NCI-H345 treated with DMSO at 0.1 percent for 48 hours (cell line): ENCODE results near the gene ASCL2.

Source experiments
- DNase-seq: peaks from one replicate; lab custom pipeline; 2025; ENCODE audit not compliant: unreplicated experiment; lab: John Stamatoyannopoulos, UW

The ASCL2 gene

DNA sequence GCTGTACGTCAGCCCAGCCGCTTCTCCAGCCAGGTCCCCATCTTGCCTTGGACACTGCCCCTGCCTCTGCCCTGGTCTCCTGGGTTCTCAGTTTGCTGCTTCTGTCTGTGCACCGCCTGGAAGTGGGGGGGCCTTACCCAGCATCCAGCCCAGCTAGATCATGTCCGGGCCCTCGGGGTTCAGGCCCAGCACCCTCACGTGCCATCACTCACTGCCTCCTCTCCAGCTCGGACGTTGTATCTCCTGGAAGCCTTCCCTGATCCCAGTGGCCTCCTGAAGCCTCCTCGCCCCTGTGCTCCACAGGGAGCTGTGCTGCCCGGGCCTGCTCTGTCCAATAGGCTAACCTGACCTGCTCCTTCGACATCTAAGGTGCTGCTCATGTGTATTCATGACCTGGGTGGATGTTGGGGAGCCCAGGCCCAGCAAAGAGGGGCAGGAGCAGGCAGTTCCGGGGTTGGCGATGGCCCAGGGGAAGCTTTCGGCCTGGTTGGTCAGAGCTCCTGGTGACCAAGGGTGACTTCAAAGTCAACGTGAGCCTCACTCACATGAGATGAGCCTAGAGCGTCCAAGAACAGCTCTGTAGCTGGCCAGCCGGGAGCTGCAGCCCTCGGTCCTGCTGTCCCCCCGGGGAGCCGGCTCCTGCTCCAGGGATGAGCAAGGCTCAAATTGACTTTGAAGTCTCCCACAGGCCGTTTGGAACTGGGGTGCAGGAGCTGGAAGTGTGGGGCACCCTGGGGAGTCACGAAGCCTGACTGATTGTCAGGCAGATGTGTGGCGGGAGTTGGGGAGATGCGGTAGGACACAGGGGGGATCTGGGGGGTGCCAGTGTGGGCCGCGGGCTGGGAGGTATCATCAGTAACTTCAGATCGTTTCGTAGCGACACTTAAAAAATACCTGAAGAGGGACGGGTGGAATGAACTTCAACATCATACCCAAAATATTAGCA is 5.2 kb upstream of the ASCL2 start:
- no peak for DNase-seq

DNA sequence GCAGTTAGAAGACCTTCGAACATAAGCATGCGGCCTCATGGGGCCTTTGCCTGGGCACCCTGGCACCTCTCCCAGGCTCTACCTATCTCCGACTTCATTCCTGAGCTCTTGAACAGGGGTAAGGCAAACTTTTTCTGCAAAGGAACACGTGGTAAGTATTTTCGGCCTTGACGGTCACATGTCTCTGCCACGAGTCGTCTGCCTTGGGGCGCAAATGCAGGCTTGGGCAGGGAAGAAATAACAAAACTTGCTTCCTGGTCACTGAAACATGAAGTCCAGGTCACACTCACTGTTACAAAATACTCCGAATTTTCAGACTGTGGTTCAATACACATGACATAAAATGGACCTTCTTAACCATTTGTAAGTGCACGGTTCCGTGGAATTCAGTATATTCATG is 3.4 kb upstream of the ASCL2 start:
- DNase-seq, result no peak

DNA sequence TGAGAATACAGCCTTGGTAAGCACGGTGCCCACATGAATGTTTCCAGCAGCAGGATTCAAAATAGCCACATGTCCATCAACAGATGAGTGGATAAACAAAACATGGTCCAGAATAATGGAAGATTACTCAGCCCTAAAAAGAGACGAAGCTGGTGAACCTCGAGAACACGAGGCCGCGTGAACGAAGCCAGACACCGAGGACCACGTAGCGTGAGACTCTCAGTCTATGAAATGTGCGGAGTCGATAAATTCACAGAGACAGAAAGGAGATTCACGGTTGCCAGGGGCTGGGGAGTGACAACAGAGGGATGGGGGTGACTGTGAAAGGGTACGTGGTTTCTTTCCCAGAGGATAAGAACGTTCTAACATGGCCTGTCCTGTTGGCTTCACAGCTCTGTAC is 2.9 kb upstream of the ASCL2 start:
- no peak for DNase-seq

DNA sequence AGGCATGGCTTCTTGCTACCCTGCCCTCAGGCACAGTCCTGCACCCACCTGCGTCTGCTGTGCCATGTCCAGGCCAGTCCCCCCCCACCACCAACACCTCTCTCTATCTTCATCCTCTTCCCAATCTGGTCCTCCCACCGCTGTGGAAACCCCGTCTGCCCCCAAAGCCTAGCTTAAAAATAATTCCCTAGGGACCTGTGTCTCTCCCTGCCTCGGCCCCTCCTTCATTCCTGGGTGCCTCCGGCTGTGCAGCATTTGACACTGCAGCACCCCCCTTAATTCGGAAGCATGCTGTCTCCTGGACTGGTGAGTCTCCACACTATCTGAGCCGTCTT is 2.5 kb upstream of the ASCL2 start:
- no peak for DNase-seq

DNA sequence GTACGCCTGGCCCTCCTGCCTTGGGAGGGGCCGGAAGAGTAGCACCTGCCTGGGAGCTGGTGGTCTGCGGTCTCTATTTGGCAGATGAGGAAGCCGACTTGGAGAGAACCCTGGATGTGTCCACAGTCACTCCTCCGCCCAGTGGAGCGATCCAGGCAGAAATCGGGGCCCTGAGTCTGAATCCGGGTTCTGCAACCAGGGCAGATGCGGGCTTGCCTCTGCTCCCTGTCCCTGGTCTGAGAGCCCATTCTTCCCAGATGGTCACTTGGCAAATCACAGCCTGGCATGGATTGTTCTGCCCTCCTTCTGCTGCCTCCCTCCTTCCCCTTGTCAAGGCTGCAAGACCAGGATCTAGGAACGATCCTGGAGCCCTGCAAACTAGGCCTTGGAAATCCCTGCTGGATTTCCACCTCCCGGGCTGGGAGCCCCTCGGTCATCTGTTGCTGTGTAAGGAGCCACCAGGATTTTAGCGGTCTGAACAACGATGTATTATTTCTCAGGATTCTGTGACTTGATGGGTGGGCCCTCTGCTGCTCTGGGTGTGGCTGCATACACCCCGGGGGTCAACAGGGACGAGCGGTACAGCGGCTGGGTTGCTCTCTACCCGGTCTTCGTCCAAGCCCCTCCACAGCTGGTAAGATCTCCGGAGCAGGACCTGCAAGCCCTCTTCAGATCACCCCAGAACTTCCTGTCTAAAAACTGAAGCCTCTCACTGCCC is 2.0 kb upstream of the ASCL2 start:
- no peak for DNase-seq

DNA sequence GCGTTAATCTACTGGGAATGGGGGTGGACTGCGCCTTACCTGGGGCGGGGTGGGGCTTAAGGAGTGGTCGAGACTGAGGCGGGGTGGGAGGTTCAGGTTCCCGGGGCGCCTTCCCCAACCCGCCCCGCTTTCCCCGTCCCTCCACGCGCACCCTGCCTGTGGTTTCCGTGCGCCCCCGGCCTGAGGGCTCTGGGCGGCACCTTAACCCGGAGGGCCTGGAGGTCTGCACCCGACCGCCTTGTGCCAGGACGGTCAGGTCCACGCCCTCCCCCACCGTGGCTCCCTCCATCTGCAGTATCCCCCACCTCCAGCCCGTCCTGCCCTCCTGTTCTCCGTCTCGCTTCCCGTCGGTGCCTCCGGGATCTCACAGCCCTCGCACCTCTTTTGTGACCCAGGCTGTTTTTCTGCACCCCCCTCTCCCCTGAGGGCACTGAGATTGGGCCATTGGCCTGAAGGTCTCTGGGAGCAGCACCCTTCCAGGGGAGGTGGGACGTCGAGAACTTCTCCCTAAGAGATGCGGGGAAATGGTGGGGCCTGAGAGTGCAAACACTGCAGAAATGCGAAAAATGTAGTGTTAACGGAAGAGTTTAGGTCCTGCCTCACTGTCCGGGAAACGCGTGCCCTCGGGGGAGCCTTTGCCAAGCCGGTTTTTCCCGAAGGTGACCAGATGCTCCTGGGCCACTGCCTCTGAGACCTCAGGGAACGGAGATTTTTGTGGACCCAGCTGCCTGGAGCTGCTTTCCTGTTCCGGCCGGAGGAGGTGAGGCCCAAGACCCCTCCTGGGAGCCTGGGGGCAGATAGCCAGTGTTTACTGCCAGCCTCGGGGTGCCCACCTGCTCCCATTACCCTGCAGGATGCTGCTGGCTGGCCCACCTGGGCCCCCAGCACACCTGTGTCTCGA is 1.2 kb upstream of the ASCL2 start:
- no peak for DNase-seq

DNA sequence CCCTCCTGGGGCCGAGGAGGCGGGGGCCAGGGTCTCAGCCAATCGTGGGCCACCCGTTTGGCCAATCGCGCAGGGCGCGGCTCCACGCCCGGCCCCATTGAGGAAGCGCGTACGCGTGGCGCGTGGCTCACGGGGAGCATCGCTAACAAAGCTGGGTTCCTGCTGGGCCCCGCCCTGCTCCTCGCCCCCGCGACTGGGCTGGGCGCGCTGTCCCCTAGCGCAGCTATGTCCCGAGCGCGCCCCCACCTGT is 614 bp upstream of the ASCL2 start:
- no peak for DNase-seq

DNA sequence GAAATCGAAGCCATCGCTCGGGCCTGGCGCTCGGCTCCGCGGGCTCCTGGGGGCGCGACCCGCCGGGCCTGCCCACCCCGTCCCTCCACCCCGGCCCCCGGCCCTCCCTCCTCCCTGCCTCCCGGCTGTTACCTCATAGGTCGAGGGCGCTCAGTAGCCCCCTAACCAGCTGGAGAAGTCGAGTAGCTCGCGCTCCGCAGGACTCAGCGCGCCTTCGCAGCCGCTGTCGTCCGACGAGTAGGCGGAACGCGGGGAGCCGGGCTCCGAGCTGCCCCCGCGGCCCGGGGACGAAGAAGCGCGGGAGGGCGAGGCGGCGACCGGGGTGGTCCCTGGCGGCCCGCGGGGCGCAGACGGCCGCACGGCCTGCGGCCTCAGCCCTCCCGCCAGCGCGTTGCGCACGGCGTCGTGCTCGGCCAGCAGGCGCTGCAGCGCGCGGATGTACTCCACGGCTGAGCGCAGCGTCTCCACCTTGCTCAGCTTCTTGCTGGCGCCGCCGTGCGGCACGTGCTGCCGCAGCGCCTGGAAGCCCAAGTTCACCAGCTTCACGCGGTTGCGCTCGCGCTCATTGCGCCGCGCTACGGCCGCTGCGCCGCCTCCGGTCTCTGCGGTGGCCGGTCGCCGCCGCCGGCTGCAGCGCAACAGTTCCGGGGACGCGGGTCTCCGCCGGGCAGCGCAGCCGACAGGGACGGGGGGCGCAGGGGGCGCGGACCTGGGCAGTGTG is 627 bp downstream of the ASCL2 start:
- no peak for DNase-seq

DNA sequence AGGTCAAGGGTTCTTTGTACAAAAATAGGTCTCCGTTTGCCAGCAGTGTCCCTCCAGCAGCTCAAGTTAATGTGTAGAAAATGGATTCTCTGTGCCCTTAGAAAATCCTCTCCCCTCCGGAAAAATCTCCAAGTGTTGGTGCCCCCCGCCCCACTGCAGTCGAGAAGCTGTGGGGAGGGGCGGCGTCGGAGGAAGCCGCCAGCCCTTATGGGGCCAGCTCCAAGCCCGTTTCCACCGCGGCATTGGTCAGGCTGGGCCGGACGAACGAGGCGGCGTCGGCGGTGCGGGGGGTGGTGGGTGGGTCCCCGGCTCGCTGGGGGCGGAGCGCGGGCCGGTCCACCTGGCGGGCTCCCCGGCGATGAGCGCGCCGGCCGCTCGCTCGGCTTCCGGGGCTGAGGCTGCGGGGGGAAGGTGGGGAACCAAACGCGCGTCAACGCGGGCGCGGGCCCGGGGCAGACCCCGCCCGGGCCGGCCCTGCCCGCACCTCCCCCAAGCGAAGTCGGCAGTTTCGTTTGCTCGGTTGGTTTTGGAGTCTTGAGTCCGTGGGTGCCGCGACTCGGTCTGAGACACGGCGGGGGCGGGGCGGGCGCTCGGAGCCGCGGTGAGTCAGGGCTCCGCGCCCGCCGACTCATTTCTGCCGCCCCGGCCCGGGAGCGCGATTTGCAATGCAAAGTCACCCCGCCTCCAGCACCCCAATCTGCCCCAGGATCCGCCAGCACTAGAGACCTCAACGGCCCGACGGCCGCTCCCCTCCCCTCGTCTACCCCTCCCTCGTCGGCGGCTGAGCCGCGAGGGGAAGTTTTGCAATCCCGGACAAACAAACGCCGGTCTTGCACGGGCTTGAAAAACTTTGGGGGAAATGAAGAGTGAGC is 1.4 kb downstream of the ASCL2 start:
- no peak for DNase-seq

DNA sequence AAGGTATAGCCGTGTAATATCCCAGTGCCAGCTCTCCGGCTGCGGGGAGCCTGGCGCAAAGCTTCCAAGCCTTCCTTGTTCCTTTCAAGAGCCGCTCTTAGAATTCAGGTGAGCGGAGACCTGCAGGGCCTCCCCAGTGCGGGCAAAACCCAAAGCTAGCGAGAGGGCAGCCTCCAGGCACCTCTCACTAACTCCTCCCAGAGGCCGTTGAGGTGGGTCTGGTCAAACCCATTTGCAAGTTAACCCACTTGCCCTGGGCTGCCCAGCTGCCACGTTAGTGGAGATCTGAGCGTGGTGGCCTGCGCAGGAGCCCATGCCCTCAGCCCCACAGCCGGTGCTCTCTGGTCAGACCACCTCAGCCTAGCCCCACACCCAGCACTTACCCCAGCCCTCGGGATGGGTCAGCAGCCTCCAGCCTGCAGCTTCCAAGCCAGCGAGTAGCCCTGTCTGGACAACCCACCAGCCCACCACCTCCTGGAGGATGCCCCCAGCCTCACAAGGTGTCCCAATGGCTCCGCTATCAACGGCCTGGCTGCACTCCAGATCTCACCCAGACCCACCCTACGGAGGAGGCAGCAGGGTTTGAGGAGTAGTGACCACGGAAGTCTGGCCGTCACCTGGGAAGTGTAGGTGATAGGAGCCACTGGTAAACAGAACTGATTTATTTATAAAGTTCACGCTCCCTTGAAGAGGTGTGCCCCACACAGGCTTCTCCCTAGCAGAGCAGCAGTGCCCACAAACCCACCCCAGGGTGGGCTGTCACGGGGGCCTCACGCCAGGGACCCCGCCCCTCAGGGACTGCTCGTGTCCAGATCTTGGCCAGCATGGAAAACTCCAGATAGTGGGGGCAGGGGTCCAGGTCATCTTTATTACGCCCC is 2.3 kb downstream of the ASCL2 start:
- no peak for DNase-seq

DNA sequence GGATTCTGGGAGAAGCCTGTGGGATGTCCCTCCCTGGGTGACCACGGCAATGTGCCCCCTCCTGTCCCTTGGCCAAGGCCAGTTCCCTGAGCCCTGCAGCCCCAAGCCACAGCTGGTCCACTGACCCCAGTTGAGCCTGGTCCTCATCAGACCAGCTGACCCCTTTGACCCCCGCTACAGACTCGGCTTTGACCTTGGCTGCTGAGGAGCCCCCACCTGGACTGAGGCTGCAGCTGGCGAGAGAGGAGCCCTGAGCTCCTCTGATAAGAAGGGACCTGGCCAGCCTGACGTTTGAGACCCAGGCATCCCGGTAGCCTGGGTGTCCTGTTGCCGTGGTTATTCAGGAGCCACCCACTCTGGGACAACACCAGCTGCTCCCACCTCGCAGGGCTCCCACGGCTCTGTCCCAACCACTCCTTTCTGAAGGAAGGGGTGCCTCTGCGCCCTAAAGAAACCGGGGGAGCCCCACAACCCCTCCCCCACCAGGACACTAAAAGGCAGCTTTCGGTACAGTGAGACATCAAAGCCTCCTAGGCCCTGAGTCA is 3.0 kb downstream of the ASCL2 start:
- DNase-seq, result no peak

DNA sequence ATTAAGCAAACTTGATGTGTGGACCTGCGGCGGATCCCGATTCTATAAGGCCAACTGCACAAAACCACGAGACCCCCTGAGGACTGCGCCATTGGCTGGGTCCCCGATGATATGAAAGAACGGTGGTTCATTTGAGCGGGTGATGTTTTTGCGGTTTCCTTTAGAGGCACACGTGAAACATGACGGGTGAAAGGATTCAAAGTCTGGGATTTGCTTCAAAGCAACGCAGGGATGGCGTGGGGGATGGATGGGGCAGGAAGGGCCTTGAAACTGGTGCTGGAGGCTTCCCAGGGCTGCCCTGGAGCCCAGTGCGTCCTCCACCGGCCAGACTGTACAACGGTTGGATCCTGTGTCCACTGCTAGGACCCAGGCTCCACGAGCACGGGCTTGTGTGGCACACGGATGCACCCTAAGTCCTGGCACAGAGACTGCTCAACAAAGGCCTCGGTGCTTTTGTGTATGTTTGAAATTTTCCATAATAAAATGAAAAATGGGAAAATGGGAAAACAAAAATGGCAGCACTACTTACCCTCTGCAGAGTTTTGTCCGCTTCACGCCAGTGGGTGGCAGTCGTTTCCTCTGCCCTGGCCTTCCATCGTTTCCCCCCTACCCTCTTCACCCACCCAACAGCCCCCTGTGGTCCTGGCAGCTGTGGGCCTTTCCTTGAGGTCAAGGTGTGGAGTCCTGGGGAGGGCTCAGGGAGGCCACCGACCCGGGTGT is 3.6 kb downstream of the ASCL2 start:
- DNase-seq, result no peak

DNA sequence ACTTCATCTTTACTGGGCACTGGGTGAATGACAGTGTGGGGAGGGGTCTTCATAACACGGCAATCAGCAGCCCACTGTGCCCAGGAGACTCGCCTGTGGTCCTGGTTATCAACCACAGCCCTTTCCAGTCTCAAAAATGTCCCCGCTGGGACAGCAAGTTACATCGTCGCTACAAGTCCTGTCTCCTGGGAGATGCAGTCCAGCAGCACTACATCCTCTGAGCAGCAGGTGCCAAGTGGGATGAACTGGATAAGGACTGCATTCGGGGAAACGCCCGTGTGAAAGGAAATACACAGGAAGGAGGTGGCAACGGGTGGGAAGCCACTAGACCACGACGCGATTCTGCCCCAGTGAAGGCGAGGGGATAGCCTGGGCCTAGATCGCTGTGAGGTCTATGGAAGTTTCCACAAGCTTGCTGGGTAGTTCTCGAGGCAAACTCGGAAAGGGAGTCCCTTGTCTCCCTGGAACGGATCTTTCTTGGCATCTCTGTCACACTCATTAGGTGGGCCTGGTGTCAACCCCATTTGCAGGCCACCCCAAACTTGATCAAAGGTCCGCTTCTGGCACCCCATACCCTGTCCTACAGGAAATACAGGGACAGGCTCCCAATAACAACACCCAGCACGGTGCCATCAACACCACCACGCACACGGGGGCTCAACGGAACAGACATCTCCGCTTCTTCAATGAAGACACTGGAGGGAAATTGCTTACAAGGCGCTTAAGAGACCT is 4.4 kb downstream of the ASCL2 start:
- DNase-seq, result no peak

DNA sequence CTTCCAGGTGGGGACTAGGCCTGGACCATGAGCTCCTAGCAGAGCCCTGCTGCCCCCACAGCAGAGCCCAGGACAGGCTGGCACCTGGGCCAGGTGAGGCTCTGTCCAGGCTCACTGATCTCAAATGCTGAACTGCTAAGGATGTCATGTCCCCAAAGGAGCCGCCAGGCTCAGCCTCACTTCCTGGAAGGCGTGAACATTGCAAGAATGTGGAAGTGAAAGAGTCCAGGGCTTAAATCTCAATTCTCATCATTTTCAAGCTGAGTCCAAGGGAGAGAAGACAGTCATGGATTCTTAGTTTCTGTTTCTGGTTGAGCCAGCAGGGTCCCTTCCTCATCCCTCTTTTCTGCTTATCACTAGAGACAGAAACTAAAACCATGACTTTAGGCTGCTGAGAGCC is 5.0 kb downstream of the ASCL2 start:
- no peak for DNase-seq

DNA sequence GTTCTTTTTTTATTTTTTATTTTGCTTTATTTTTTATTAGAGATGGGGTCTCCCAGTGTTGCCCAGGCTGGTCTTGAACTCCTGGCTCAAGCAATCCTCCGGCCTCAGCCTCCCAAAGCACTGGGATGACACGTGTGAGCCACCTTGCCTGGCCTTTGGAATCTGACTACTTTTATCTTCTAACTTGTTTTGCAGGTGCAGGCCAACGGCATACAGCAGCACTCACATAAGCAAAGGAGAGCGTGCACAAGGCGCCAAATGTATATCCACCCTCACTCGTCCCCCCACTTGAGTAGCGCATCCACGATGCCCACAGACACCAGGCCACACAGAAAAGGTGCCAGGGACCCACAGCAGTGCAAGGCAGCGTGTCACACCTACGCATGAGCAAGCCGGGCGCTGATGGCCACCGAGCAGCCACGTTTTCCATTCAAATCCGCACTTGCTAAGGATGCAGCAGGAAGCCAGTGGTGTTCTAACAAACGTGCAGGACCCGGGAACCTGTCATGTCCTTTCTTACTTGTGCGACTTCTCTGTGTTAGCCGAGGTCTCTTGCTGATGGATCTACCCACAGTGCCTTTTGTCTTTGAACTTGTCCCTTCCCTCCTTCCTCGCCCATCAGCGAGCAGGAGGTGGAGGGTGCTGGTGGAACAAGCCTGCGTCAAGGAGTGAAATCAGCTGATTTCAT is 5.9 kb downstream of the ASCL2 start:
- no peak for DNase-seq

DNA sequence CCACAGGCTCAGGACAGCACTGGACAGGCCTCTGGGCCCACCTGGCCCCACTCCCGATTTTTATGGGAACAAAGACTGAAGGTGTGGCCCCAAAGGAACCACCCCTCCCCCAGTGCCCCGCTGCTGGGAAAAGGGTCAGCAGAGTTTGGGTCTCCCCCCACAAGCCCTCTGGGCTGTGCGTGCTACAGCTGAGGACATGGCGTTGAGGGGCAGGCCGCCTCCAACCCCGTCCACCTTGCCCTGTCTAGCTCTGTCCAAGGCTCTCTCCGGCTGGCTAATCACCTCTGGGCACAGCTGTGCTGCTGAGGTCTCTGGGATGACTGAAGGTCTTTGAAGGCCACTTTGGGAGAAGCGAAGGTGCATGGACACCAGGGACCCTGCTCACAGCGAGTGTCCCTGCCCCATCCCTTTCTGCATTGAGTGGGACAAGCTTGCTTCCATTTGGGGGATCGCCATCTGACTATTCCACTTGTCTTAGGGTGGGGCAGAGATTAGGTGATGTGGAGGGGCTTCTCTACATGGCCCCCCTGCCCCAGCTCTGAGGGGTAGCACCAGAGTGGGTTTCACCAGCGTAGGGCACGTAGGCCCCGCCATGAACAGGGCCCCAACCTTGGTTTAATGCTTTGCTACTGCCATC is 6.5 kb downstream of the ASCL2 start:
- no peak for DNase-seq
